ENCODE results near the gene GPR26. TPM values are rescaled to one million over a fixed set of nuclear protein-coding genes. Genes with fewer than 3 reads are reported as not detected.

GPR26 gene
- total RNA-seq, 1 donor from 2014 or later: not detected

GRCh38 chr10:123645615-123646014 is 20.5 kb upstream of the GPR26 start:
- Histone ChIP-seq H3K9me3 (replicated peaks) (no peaks in the 10 kb centered on the region), H3K36me3 (no peaks in the 10 kb centered on the region), H3K4me3 (no peak overlapping the region), H3K27ac (replicated peaks) (no peak overlapping the region), H3K27me3 (ENCODE audit: low read depth) (peaks cover 81% of the 10 kb centered on the region), H3K4me1 (no peaks in the 10 kb centered on the region)
- intact Hi-C loops (cut with micrococcal nuclease): no loop called here
- TF ChIP-seq CTCF (IDR thresholded peaks at IDR 0.05; ENCODE audit: borderline replicate concordance): no peak
- DNase-seq: no peak

DNA sequence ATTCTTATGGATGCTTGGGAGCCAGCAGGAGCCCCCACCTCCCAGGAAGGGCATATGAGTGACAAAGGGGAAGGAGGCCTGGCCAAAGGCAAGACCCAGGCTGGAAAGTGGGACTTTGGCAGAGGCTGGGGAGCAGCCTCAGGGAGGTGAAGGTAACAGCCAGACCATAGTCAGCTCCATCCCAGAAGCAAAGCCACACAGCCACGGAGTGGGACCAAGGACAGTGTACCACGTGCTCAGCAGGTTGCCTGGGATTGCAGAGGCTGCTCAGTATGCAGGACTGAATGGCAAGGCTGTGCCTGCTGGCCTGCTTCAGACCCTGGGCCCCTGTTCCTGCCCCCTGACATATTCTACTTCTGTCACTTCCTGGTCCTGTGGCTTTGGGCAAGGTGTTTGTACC is 17.6 kb upstream of the GPR26 start:
- Histone ChIP-seq H3K4me1 (no peaks in the 10 kb centered on the region), H3K27ac (replicated peaks) (no peak overlapping the region), H3K9me3 (replicated peaks) (no peaks in the 10 kb centered on the region), H3K36me3 (no peaks in the 10 kb centered on the region), H3K4me3 (no peak overlapping the region), H3K27me3 (ENCODE audit: low read depth) (peaks cover 79% of the 10 kb centered on the region)
- DNase-seq: no peak
- intact Hi-C loops (cut with micrococcal nuclease): no loop called here
- TF ChIP-seq CTCF (IDR thresholded peaks at IDR 0.05; ENCODE audit: borderline replicate concordance): no peak

DNA sequence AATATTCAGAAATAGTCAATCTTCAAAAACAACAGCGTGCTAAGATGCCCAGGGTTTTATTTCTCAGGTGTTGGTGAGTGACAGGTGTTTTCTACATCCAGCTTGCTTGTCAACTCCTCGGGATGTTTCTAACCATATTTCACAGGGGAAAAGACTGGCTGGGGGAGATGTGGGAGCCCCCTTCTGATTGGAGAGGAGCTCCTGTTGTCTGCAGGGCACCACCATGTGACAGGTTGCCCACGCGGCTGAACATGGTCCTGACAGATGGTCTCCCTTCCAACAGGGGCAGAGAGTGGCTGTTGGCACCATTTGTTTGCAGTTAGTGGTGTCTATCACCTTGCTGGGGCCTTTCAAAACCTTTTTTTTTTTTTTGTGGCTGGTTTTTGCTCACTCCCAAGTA is 16.5 kb upstream of the GPR26 start:
- Histone ChIP-seq H3K9me3 (replicated peaks) (peaks cover 7% of the 10 kb centered on the region), H3K4me3 (no peak overlapping the region), H3K36me3 (no peaks in the 10 kb centered on the region), H3K4me1 (no peaks in the 10 kb centered on the region), H3K27ac (replicated peaks) (no peak overlapping the region), H3K27me3 (ENCODE audit: low read depth) (peaks cover 68% of the 10 kb centered on the region)
- intact Hi-C loops (cut with micrococcal nuclease): no loop called here
- DNase-seq: no peak
- no peak for TF ChIP-seq CTCF (IDR thresholded peaks at IDR 0.05; ENCODE audit: borderline replicate concordance)

DNA sequence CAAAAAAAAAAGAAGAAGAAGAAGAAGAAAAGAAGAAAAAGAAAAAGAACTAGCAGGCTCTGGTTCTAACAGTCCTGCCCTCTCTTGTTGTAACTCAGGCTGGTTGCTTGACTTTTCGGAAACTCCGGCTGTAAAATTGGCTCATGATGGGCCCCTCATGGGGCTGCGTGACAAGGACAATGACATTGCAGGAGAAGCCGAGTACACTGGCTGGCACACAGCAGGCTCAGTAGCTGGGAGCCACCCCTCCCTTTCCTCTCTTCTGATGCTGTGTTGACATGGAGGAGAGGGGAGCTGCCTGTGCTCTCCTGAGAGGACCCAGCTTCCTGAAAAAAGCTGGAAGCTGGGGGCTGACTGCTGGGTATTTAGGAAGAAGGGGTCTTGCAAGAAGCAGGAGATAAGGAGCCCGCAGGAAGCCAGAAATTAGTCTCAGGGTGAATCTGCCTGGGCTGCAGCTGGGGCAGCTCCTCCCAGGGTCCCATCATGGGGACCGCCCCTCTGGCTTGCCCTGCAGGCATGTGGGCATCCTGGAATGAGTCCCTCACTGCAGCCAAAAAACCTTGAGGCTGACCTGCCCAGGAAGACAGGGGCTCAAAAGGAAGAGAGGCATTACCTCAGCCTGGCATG is 14.6 kb upstream of the GPR26 start:
- DNase-seq: no peak
- Histone ChIP-seq H3K9me3 (replicated peaks) (peaks cover 7% of the 10 kb centered on the region), H3K4me3 (no peak overlapping the region), H3K27me3 (ENCODE audit: low read depth) (peaks cover 50% of the 10 kb centered on the region), H3K36me3 (no peaks in the 10 kb centered on the region), H3K27ac (replicated peaks) (no peak overlapping the region), H3K4me1 (no peaks in the 10 kb centered on the region)
- intact Hi-C loops (cut with micrococcal nuclease): no loop called here
- TF ChIP-seq CTCF (IDR thresholded peaks at IDR 0.05; ENCODE audit: borderline replicate concordance): no peak

- Histone ChIP-seq H3K9me3 (replicated peaks) (peaks cover 7% of the 10 kb centered on the region), H3K27ac (replicated peaks) (no peak overlapping the region), H3K27me3 (ENCODE audit: low read depth) (peaks cover 19% of the 10 kb centered on the region), H3K4me1 (no peaks in the 10 kb centered on the region), H3K4me3 (no peak overlapping the region), H3K36me3 (no peaks in the 10 kb centered on the region)
- intact Hi-C loops (cut with micrococcal nuclease): no loop called here
- TF ChIP-seq CTCF (IDR thresholded peaks at IDR 0.05; ENCODE audit: borderline replicate concordance): no peak
- no peak for DNase-seq
Observed at GRCh38 chr10:123655751-123656150, 10.4 kb upstream of the GPR26 start.
